SH-SY5Y (cell line): ENCODE data around the gene SLC25A4.

Experiments used
- GATA2 ChIP-seq: IDR thresholded peaks from 2 replicates; pipeline ENCODE4 v1.6.1; 2011; ENCODE audit warnings: mild to moderate bottlenecking, low read depth, low read length
- GATA3 ChIP-seq: IDR thresholded peaks from 2 replicates; pipeline ENCODE4 v1.6.1; 2011; ENCODE audit warnings: low read depth, mild to moderate bottlenecking, low read length, moderate library complexity

GRCh38 chr4:185101354-185101890 lies 41.6 kb upstream of the SLC25A4 start:
- TF ChIP-seq GATA2: no peak
- TF ChIP-seq GATA3: no peak
